ENCODE results near the gene KLHL36.

Gene KLHL36

DNA sequence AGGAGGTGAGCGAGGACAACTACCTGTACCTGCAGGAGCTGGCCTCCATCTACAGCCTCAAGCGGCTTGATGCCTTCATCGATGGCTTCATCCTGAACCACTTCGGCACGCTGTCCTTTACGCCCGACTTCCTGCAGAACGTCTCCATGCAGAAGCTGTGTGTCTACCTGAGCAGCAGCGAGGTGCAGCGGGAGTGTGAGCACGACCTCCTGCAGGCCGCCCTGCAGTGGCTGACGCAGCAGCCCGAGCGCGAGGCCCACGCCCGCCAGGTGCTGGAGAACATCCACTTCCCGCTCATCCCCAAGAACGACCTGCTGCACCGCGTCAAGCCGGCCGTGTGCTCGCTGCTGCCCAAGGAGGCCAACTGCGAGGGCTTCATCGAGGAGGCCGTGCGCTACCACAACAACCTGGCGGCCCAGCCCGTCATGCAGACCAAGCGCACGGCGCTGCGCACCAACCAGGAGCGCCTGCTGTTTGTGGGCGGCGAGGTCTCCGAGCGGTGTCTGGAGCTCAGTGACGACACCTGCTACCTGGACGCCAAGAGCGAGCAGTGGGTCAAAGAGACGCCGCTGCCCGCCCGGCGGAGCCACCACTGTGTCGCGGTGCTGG, 9.0 kb downstream of the KLHL36 start:
- DNase-seq (ENCODE audit: low read depth in 1 of 2, low spot score in 1 of 2) = no peak
- no peak for TF ChIP-seq JUND (IDR thresholded peaks at IDR 0.05; ENCODE audit: low read depth)
- in situ Hi-C loops (cut with HindIII; ENCODE audit: low pct_unique_long_range_greater_than_20kb, low sequenced_read_pairs) = no loop called here

DNA sequence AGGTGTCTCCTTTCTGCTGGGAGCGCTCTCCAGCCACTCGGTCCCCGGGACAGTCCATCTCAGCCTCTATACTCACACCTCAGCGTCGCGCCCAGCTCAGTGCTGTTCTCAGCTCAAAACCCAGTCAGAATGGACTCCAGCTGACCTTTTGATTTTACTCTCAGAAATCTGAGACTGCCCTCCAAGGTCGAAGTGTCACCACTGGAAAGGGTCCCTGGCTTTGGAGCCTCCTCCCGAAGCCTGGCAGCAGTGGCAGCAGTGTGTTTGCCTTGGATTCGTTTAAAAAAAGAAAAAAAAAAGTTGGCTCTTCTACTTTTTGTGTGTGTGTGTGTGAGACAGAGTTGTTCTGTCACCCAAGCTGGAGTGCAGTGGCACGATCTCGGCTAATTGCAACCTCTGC, 10.4 kb downstream of the KLHL36 start:
- no peak for DNase-seq (ENCODE audit: low read depth in 1 of 2, low spot score in 1 of 2)
- in situ Hi-C loops (cut with HindIII; ENCODE audit: low pct_unique_long_range_greater_than_20kb, low sequenced_read_pairs) = no loop called here
- no peak for TF ChIP-seq JUND (IDR thresholded peaks at IDR 0.05; ENCODE audit: low read depth)

DNA sequence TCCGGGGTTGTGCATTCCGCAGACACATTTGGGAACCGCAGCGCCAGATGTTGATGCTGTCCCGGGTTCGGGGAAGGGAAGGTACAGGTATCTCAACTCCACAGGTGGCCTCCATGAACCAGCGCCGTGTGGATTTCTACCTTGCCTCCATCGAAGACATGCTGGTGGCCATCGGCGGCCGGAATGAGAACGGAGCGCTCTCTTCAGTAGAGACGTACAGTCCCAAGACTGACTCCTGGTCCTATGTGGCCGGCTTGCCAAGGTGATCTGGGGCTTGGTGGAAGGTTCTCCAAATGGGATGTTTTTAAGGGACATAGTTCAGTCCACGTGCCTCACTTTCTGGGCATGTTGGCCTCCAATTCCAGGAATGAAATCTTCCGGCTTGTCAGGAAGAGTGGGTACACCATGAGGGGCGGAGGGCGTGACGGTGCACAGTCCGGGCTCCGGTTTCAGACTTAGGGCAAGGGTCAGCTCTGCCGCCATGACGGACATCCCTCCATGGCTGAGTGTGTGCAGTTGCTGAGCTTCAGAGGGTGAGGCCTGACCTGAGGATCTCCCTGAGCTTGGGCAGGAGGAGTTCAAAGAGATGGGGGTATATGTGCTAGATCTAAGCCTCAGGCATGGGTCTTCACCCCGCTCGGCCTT, 11.5 kb downstream of the KLHL36 start:
- in situ Hi-C loops (cut with HindIII; ENCODE audit: low pct_unique_long_range_greater_than_20kb, low sequenced_read_pairs) = no loop called here
- TF ChIP-seq JUND (IDR thresholded peaks at IDR 0.05; ENCODE audit: low read depth) = no peak

DNA sequence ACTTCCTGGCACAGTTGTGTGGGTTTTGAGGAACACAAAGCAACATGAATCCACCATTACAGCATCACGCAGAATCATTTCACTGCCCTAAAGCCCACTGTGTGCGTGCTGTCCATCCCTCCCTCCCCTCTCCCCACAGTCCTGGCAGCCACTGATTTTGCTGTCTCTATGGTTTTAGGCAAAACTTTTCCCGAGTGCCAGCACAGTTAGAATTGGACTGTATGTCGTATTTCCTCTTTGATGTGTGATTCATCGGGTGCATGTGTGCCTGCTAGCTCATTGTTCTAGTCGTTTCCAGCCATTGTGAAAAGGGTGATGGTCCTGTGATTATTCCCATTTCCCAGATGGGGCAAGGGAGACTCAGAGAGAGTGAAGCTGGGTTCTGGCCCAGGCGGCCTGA, 12.7 kb downstream of the KLHL36 start:
- no peak for TF ChIP-seq JUND (IDR thresholded peaks at IDR 0.05; ENCODE audit: low read depth)
- no peak for DNase-seq (ENCODE audit: low read depth in 1 of 2, low spot score in 1 of 2)
- in situ Hi-C loops (cut with HindIII; ENCODE audit: low pct_unique_long_range_greater_than_20kb, low sequenced_read_pairs) = no loop called here

More for the DNA sequence above, 11.5 kb downstream of the KLHL36 start:
- no peak for DNase-seq (ENCODE audit: low read depth in 1 of 2, low spot score in 1 of 2)

DNA sequence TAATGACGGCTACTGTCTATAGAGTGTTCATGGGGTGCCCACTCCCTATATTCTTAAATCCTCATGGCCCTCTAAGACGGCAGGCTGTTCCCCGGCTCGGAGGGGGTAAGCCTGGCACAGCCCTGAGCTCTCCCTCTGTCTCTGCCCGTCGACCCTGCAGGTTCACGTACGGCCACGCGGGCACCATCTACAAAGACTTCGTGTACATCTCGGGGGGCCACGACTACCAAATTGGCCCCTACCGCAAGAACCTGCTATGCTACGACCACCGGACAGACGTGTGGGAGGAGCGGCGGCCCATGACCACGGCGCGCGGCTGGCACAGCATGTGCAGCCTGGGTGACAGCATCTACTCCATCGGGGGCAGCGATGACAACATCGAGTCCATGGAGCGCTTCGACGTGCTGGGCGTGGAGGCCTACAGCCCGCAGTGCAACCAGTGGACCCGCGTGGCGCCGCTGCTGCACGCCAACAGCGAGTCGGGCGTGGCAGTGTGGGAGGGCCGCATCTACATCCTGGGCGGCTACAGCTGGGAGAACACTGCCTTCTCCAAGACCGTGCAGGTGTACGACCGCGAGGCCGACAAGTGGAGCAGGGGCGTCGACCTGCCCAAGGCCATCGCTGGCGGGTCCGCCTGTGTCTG, 13.2 kb downstream of the KLHL36 start:
- DNase-seq (ENCODE audit: low read depth in 1 of 2, low spot score in 1 of 2) = no peak
- TF ChIP-seq JUND (IDR thresholded peaks at IDR 0.05; ENCODE audit: low read depth) = no peak
- in situ Hi-C loops (cut with HindIII; ENCODE audit: low pct_unique_long_range_greater_than_20kb, low sequenced_read_pairs) = no loop called here

DNA sequence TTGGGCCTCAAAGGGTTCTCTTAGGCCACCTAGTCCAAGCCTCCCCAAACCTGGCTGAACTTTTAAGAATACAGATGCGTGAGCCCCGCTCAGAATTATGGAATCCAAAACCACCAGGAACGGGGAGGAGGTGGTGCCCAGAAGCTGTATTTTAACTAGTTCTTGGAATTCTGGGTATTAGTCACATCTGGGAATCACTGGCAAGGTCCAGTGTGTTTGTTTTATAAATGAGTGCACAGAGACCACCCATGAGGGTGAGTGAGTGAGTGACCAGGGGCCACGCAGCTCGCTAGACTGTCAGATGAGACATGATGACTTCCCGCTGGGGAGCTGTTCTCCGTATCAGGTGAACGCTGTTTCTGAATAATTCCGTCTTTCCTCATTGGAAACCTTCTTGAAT, 14.2 kb downstream of the KLHL36 start:
- no peak for TF ChIP-seq JUND (IDR thresholded peaks at IDR 0.05; ENCODE audit: low read depth)
- in situ Hi-C loops (cut with HindIII; ENCODE audit: low pct_unique_long_range_greater_than_20kb, low sequenced_read_pairs) = no loop called here
- DNase-seq (ENCODE audit: low read depth in 1 of 2, low spot score in 1 of 2) = no peak

DNA sequence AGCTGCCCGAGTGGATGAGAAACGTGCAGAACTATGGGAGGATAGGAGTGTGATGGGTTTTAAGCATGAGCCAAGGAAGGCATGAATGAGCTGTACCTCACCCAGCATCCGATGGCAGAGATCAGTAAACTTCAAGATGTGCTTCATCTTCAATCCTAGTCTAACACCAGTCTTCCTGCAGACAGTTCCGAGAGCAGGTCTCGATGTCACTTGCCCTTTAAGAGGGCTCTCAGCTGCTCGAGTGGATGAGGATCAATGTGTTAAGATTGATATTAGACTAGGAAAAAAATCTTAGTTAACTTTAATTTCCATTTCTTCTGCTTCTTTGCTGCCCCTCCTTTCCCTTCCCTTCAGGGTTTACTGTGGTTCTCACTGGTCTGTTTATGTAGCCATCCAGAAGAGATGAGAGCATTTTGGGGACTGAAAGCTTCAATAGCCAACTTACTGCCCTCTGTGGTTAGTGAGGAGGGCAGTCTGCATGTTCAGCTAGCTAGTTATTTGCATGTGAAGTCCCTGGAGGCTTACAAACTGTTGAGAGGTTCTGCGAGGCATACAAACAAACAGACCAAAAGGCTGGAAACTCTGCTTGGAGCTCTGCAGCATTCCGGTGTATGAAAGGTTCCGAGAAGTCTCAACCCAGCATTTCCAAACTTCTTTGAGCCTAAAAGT, 15.3 kb downstream of the KLHL36 start:
- TF ChIP-seq JUND (IDR thresholded peaks at IDR 0.05; ENCODE audit: low read depth) = no peak
- in situ Hi-C loops (cut with HindIII; ENCODE audit: low pct_unique_long_range_greater_than_20kb, low sequenced_read_pairs) = no loop called here
- no peak for DNase-seq (ENCODE audit: low read depth in 1 of 2, low spot score in 1 of 2)

DNA sequence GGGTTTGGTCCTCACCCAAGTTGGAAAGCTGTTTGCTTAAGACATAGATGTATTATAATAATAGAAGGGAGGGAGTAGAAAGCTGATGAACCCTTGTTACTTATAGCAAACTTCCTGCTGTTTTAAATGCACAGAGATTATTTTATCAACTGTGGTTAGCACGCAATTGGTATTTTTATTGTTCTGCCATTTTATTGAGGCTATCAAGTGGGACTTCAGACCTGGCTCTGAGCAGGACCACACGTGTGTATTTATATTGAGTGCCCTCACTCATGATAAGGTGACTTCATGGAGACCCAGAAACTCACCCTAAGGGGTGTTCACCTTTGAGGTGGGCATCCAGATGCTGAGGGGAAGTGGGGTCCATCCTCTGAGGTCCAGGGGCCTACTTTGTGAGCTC, 17.0 kb downstream of the KLHL36 start:
- no peak for DNase-seq (ENCODE audit: low read depth in 1 of 2, low spot score in 1 of 2)
- TF ChIP-seq JUND (IDR thresholded peaks at IDR 0.05; ENCODE audit: low read depth) = no peak
- in situ Hi-C loops (cut with HindIII; ENCODE audit: low pct_unique_long_range_greater_than_20kb, low sequenced_read_pairs) = no loop called here

DNA sequence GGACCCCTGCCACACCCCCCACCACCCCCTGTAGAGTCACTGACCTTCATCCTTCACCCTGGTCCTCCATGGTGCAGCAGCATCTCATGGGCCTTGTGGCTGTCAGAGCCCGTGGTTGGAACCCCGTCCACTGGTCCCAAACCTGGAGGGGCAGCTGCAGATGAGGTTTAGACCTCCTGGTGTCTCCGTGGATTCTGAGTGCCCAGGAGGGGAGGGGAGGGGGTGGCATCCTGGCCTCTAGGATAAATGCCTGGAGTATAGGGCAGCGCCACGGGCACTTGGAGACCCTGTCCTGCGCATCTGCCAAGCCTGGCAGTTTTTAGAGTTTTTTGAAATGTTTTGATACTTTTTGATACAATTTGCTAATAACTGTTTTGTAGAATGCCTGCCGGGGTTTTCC, 17.5 kb downstream of the KLHL36 start:
- in situ Hi-C loops (cut with HindIII; ENCODE audit: low pct_unique_long_range_greater_than_20kb, low sequenced_read_pairs) = no loop called here
- TF ChIP-seq JUND (IDR thresholded peaks at IDR 0.05; ENCODE audit: low read depth) = no peak
- DNase-seq (ENCODE audit: low read depth in 1 of 2, low spot score in 1 of 2) = no peak

DNA sequence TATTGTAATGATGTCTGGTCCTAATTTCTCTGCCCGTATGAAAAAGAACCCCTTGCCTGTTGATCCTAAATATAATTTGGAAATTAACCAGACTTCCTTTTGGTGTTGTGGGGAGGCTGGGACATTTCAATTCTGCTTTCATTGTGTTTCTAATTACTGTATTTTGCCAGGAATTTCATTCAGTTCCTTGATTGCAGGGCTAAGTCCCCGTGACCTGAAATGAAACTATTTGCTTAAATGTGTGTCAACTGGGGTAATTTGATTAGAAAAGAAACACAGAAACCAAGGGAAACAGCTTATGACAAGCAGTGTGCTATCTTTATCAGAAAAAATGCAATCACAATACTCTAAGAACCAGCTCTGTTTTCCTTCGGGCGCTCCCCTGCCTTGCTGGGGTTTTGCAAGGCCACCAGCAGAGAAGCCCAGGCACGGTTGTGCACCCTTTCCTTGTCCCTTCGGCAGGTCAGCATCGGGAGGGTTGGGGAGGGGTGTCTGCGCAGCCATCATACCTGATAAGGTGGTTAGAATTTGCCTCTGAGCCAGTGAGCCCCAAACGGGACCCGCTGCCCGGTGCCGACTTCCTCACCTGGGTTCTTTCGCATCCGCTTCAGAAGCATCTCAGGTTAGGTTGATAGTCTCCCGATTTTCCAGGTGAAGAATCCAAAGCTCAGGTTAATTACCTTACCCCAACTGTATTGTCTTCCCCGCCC, 19.4 kb downstream of the KLHL36 start:
- DNase-seq (ENCODE audit: low read depth in 1 of 2, low spot score in 1 of 2) = no peak
- TF ChIP-seq JUND (IDR thresholded peaks at IDR 0.05; ENCODE audit: low read depth) = no peak
- in situ Hi-C loops (cut with HindIII; ENCODE audit: low pct_unique_long_range_greater_than_20kb, low sequenced_read_pairs) = no loop called here

DNA sequence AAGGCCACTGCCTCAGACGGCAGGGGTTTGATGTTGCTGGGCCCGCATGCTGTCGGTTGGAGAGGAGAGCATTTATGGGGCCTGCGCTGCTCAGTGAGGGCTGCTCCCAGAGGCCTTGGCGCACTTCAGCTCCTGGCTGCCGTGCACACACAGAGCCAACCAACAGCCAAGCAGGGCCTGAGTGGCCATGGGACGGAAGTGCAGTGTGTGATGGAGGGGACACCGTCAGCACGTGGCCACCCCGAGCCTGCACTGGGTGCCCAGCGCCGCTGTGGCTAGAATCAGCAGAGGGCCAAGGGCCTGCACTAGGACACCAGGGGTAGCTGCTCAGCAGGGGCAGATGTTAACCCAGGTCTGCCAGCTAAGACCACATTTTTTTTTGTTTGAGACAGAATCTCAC, 21.8 kb downstream of the KLHL36 start:
- DNase-seq (ENCODE audit: low read depth in 1 of 2, low spot score in 1 of 2) = no peak
- no peak for TF ChIP-seq JUND (IDR thresholded peaks at IDR 0.05; ENCODE audit: low read depth)
- in situ Hi-C loops (cut with HindIII; ENCODE audit: low pct_unique_long_range_greater_than_20kb, low sequenced_read_pairs) = no loop called here

Measured in T47D (cell line).